Esophagus mucosa (tissue), 1 donor: ENCODE data around the gene MAN1B1. TPM values are rescaled to one million over a fixed set of nuclear protein-coding genes. Genes with fewer than 3 reads are reported as not detected.
"Not testable (repeated sequence)": the region's sequence is repeated elsewhere in the genome, so short reads cannot be mapped to it uniquely, and the experiment has no call there.

Experiments used
- ATAC-seq: fragments of 200-7000 bp; cut with Tn5 transposase; one replicate; pipeline ENCODE4 v1.9.1; 2020
- total RNA-seq: library from RNA; stranded (reverse); gene quantifications from one replicate; pipeline ENCODE4 v1.2.4, GENCODE V29; 2023
- donor health status: DM: yes; HTN: yes; CAD: no.

MAN1B1 gene
- total RNA-seq, 1 donor from 2014 or later: 46.2 TPM

DNA sequence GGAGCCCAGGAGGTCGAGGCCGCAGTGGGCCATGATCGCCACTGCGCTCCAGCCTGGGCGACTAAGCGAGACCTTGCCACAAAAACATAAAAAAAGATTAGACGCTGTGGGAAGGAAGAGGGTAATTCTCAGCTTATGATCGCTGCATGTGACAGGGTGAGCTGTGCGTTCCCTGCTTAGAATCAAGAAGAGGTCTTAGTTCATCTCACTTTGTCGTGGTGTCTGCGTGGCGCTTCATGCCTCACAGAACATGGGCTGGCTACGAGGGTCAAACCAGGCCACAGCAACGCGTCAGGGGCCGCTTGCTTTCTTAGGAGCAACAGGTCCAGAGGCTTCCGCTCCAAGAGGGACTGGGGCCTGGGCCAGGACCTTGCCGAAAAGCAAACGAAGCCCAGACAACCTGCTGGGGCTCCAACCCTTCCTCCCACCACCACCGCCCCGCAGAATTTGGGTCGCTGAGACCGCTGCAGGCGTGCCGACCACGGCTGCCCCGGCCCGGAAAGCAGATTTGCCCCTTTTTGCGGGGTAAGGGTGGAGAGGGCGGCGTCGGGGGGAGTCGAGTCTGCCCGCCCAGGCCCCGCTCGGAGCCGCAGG lies 42.2 kb downstream of the MAN1B1 start:
- ATAC-seq: peak; percentile 2

GRCh38 chr9:137129456-137130175 lies 42.8 kb downstream of the MAN1B1 start:
- peak; percentile 97 for ATAC-seq

DNA sequence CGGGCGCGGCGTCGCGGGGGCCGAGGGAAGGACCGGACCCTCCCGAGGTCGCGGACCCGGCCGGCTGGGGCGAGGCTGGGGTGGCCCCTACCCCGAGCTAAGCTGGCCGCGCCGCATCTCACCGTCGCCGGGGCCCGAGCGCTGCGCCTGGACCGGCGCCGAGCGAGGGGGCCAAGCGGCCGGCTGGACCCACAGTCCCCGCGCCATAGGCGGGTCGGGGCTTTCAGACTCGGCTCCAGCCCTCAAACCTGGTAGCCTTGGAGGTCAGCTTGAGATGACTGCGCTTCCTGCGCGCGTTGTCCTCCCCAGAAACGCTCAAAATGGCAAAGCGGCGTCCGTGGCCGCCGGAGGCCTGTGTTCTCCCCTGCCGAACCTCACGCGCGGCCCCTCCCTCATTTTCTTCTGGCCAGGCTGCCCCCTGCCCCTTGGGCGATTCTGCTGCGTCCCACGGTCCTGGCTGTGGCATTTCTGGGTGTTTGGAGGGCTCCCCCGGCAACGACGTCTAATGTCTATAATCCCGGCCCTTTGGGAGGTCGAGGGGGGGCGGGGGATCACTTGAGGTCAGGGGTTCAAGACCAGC lies 43.5 kb downstream of the MAN1B1 start:
- ATAC-seq: peak; percentile 24

GRCh38 chr9:137134191-137134590 lies 47.4 kb downstream of the MAN1B1 start:
- no peak for ATAC-seq

DNA sequence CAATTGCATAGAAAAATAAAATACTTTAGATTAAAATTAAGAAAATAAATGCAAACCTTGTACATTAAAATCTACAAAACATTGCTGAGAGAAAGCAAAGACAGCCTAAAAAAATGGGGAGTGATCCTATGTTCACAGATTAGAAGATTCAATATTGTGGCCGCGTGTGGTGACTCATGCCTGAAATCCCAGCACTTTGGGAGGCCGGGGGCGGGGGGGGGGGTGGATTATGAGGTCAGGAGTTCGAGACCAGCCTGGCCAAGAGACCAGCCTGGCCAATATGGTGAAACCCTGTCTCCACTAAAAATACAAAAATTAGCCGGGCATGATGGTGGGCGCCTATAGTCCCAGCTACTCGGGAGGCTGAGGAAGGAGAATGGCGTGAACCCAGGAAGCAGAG lies 48.4 kb downstream of the MAN1B1 start:
- not testable (repeated sequence) for ATAC-seq

GRCh38 chr9:137136261-137136880 lies 49.6 kb downstream of the MAN1B1 start:
- peak; percentile 48 for ATAC-seq

DNA sequence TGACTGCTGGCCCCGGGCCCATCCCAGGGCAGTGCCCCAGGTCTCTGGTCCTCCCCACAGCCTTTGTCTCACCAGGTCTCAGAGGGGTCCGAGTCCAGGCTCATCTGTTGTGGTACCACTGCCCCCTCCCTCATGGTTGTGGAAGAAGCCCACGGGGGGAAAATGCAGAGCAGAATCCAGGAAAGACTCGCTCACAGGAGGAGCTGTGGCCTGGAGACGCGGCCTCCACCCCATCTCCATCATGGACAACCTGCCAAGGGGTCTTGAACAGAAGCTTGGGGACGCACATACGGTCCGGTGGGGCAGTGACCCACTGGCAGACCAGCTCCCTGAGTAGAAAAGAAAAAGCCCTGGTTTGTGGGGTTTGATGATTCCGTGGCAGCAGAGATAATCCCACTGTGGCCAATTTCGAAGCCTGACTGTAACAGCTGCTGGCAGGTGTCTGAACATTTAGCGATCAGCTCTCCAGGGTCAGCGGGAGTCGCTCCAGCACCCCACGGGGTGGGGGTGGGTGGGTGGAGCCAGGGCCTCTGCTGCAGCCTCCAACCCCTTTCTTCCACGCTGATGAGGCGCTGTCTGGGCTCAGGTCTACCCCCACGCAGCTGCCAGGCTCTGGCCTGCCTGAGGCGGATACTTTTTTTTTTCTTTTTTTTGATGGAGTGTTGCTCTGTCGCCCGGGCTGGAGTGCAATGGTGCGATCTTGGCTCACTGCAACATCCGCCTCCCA lies 50.3 kb downstream of the MAN1B1 start:
- ATAC-seq: no peak

DNA sequence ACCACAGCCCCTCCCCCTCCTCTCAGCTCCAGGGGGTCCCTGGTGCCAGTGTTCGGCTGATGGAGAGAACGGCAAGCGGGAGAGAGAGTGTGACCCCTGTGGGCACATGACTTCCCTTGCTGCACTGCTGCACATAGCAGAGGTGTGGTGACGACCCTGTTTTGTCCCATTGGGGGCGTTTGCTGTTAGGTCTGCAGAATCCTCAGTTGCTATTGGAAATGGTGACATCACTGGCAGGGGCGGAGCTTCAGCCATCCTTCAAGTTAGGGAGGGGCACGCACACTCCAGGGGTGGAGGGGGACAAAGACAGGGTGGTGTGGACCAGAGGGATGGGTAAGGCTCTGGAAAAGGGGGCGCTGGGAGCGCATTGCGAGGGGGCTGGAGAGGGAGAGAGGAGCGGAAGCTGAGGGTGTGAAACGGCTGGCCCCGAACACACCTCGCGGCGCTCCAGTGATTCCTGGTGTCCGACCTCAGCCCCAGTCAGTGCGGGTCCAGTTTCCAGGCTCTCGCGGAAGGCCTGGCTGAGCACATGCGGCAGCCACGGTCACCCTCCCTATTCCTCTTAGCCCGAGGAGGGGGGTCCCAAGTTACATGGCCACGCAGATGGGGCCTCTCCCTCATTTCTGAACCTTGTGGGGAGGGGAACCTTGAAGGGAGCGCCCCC lies 51.4 kb downstream of the MAN1B1 start:
- ATAC-seq: no peak

GRCh38 chr9:137138722-137139467 lies 52.1 kb downstream of the MAN1B1 start, which contains the start of gene GRIN1:
GRIN1 (plus strand) TSS chr9:137139154; CDS start chr9:137139487, 333 bp downstream.
- peak; percentile 40 for ATAC-seq

DNA sequence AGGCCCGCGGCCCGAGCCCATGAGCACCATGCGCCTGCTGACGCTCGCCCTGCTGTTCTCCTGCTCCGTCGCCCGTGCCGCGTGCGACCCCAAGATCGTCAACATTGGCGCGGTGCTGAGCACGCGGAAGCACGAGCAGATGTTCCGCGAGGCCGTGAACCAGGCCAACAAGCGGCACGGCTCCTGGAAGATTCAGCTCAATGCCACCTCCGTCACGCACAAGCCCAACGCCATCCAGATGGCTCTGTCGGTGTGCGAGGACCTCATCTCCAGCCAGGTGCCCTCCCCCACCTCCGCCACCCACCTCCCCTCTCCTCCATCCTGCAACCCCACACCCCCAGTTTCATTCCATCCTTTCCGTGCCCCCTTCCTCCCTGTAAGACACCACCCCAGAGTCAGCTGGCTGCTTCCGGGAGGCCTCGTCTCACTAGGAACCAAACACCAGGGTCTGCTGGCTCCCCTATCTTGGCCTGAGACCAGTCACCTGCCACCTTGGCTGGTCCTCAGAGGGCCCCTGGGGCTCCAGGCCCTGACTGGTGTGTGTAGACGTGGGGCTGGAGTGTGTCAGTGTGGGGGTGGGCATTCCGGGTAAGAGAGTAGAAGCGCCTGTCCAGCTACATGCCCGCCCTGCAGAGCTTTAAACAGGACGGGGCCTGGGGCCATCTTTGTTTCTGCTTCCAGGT lies 52.8 kb downstream of the MAN1B1 start:
- ATAC-seq: no peak

DNA sequence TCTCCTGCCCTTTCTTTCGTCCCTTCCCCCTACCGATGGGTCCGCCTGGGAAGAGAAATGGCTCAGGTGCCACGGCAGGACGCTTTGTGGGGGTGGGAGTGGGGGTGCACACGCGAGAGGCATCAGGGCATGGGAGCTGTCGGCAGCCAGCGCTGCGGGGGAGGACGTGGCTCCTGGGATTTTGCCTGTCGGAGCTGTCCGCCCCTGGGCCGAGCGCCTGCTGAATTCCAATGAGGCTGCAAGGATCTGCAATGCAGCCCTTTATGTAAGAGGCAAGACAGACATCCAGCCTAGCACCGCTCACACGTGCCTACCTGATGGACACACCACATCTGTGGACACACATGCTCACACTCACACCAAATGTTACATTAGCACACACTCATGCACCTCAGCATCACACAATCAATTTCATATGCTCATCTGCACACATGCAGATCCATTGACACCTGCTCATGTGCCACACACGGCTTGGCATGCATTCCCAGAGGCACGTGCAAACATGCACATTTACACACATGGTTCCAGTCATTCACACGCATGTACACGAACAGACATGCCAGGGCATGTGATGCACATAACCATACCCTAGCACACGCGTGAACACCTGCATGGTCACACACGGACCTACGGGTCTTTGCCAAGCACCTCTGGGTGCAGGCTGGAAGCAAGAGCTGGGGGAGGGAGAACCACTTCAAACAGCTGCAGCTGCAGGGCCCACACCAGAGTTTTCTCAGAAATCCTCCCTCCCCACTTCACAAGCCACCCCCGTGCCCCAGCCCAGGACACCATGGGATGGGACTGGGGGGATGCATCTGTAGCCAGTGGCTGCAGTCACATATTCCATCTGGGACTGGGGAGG lies 53.6 kb downstream of the MAN1B1 start:
- no peak for ATAC-seq

DNA sequence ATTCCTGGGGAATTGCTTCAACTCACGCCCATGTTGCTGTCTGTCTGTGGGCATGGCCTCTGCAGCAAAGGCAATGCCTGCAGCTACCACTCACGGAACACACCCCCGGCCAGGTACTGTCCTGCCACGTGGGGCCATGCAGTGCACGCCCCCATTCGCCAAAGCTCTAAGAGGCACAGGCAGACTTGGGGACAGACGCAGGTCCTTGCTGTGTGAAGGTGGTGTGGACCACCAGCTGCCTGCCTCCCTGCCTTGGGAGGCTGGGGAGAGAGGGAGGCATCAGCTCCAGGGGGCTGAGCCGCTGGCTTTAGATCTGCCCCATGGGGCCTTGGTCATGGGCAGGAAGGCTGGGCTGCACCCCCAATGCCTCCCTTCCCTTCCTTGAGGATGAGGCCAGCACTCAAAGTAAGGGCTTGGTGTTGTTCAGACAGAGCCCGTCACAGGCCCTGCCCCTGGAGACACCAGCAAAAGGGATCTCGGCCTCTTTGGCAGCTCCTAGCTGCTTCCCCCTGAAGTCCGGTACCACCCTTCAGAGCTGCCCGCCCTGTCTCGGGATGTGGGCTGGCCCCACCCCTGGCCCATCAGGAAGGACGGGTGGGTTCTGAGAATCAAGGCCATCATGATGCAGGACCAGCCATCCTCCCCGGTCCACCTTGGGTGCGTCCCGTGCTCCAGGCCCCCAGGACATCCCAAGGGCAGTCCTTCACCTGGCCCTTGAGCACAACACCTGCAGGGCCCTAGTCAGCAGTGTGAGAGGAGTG lies 54.4 kb downstream of the MAN1B1 start:
- ATAC-seq: no peak

GRCh38 chr9:137141976-137142936 lies 55.5 kb downstream of the MAN1B1 start:
- ATAC-seq: no peak

DNA sequence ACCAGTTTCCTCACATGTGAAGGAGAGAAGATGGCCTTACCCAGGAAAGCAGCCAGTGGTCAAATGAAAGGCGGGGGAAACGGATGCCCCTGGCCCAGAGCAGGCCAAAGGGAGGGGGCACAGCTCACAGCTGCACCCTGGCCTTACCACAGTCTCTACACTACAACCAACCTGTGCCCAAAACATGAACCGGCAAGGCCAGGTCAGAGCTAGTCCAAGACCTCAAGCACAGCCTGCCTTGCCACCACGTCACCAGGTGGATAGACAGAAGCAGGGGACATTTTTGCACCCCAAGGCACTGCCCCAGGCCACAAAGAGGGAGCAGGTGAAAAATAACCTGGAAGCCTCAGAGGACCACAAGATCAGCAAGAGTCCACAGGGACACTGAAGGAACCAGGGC lies 56.7 kb downstream of the MAN1B1 start:
- ATAC-seq: no peak

GRCh38 chr9:137145731-137146526 lies 59.1 kb downstream of the MAN1B1 start:
- ATAC-seq: no peak

- ATAC-seq: no peak
These were observed 59.7 kb downstream of the MAN1B1 start for GRCh38 chr9:137146527-137146918.
